HL-60/S4 treated with retinoic acid at 250 ng/mL for 4 days and 3 days (cell line): ENCODE results near the gene EIF4G3.
"Not testable (repeated sequence)": the region's sequence is repeated elsewhere in the genome, so short reads cannot be mapped to it uniquely, and the experiment has no call there.

Experiments
- in situ Hi-C: fragments of 300-500 bp; cut with MboI; formaldehyde crosslinking; loops from 2 replicates; pipeline ENCODE4 v1.7.0; 2022; ENCODE audit warnings: low sequenced_read_pairs

EIF4G3 gene

GRCh38 chr1:21034725-21035628 lies 141.7 kb downstream of the EIF4G3 start:
- in situ Hi-C loops, result no loop called here

GRCh38 chr1:21032741-21033140 lies 144.0 kb downstream of the EIF4G3 start:
- in situ Hi-C loops, result no loop called here

GRCh38 chr1:21030181-21030580 lies 146.5 kb downstream of the EIF4G3 start:
- in situ Hi-C loops, result no loop called here

- in situ Hi-C loops, result no loop called here
Measured at GRCh38 chr1:21028520-21029145, 148.1 kb downstream of the EIF4G3 start.

GRCh38 chr1:21027805-21028204 lies 148.9 kb downstream of the EIF4G3 start:
- in situ Hi-C loops, result no loop called here

- in situ Hi-C loops, result no loop called here
Measured at GRCh38 chr1:21024918-21025317, 151.8 kb downstream of the EIF4G3 start.

GRCh38 chr1:21024136-21024896 lies 152.4 kb downstream of the EIF4G3 start:
- in situ Hi-C loops, result not testable (repeated sequence)

- in situ Hi-C loops, result no loop called here
Measured at GRCh38 chr1:21022279-21023040, 154.2 kb downstream of the EIF4G3 start.

- in situ Hi-C loops, result no loop called here
Measured at GRCh38 chr1:21021311-21021710, 155.4 kb downstream of the EIF4G3 start.

- in situ Hi-C loops, result no loop called here
Measured at GRCh38 chr1:21020151-21020550, 156.5 kb downstream of the EIF4G3 start.

GRCh38 chr1:21018673-21019072 lies 158.0 kb downstream of the EIF4G3 start:
- in situ Hi-C loops, result no loop called here

- in situ Hi-C loops, result no loop called here
Measured at GRCh38 chr1:21013510-21013909, 163.2 kb downstream of the EIF4G3 start.

- in situ Hi-C loops, result no loop called here
Measured at GRCh38 chr1:21012937-21013336, 163.8 kb downstream of the EIF4G3 start.

GRCh38 chr1:21007876-21008275 lies 168.8 kb downstream of the EIF4G3 start:
- in situ Hi-C loops, result no loop called here

- in situ Hi-C loops, result no loop called here
Measured at GRCh38 chr1:21005466-21006239, 171.0 kb downstream of the EIF4G3 start.

- in situ Hi-C loops, result no loop called here
Measured at GRCh38 chr1:21003281-21004045, 173.2 kb downstream of the EIF4G3 start.

- in situ Hi-C loops, result no loop called here
Measured at GRCh38 chr1:21001042-21001441, 175.7 kb downstream of the EIF4G3 start.

- in situ Hi-C loops, result no loop called here
Measured at GRCh38 chr1:21000245-21000594, 176.5 kb downstream of the EIF4G3 start.

- in situ Hi-C loops, result no loop called here
Measured at GRCh38 chr1:20999525-21000244, 177.0 kb downstream of the EIF4G3 start.
